ENCODE measurements around the gene ZNRF3. TPM values are rescaled to one million over a fixed set of nuclear protein-coding genes. Genes with fewer than 3 reads are reported as not detected.
"Not testable (repeated sequence)": the region's sequence is repeated elsewhere in the genome, so short reads cannot be mapped to it uniquely, and the experiment has no call there.

ZNRF3 gene
- total RNA-seq, 1 donor from 2014 or later = 7.4 TPM

DNA sequence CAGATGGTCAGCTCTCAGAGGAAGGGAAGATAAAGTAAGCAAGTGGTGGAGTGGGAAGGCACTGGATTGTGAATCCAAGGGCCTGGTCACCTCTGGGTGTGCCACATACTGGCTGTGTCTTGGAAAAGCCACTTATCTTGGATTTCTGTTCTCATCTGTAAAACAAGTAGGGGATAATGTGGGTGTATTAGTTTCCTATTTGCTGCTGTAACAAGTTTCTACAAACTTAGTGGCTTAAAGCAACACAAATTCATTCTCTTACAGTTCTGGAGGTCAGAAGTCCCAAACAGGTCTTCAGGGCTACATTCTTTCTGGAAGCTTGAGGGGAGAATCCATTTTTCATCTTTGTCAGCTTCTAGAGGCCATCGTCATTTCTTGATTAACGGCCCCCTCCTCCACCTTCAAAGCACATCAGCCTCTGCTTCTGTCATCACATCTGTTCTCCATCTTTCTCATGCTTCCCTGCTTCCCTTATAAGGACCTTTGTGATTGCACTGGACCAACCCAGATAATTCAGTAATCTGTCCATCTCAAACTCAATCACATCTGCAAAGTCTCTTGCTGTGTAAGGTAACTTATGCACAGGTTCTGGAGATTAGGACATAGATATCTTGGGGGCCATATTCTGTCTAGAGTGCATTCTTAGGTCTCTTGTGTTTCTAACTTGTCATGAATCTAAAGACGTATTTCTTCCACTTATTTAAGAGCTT is 102.4 kb downstream of the ZNRF3 start:
- no peak for DNase-seq

GRCh38 chr22:28986366-28986765 is 103.0 kb downstream of the ZNRF3 start:
- no peak for DNase-seq

- DNase-seq = no peak
Observed at GRCh38 chr22:28988457-28988856, 105.1 kb downstream of the ZNRF3 start.

DNA sequence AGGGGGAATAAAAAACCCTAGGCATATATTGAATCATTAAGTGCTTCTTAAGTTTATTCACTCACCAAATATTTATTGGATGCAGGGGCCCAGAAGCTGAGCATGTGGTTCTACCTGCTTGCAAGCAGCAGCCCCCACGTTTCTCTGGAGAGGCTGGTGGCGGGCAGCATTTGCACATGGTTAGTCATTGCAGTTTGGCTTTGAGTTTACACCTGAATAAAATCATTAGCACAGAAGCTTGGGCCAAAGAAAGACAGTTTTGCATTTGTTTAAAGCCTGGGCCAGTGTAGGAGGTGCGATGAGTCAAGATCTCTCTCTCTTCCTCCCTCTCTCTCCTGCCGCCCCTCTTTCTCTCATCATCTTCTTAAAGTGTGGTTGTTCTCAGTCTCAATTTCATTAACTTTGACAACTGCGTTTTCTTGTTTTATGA is 105.7 kb downstream of the ZNRF3 start:
- no peak for DNase-seq

- no peak for DNase-seq
Observed at GRCh38 chr22:28989484-28989883, 106.1 kb downstream of the ZNRF3 start.

GRCh38 chr22:28989912-28990311 is 106.5 kb downstream of the ZNRF3 start:
- DNase-seq = no peak

- no peak for DNase-seq
Observed at GRCh38 chr22:28992565-28993356, 109.4 kb downstream of the ZNRF3 start.

DNA sequence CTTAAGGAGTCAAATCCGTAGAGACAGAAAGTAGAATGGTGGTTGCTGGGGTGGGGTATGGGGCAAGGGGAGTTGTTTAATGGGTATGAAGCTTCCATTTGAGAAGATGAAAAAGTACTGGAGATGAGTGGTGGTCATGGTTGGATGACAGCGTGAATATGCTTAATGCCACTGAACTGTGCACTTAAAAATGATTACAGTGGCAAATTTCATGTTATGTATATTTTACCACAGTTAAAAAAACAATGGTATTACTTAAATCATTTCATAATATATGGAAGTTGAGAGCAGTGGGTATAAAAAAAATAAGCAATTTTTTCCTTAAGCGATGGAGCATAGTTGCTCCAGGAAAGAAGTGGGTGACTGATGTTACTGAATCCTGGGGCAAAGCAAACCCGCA is 111.2 kb downstream of the ZNRF3 start:
- no peak for DNase-seq

DNA sequence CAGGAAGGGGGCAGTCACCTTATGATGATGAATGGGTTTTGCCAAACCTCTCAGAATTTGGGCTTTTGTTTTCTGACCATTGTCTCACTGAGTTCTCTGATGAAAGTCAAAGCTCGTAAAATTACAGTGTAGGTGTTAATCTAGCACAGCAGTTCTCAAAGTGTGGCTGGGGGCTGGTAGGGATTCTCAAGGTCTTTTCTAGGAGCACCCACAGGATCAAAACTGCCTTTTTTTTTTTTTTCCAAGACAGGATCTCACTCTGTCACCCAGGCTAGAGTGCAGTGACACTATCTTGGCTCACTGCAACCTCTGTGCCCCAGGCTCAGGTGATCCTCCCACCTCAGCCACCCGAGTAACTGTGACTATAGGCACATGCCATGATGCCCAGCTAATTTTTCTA is 112.2 kb downstream of the ZNRF3 start:
- DNase-seq = no peak

GRCh38 chr22:28997342-28997741 is 114.0 kb downstream of the ZNRF3 start:
- no peak for DNase-seq

DNA sequence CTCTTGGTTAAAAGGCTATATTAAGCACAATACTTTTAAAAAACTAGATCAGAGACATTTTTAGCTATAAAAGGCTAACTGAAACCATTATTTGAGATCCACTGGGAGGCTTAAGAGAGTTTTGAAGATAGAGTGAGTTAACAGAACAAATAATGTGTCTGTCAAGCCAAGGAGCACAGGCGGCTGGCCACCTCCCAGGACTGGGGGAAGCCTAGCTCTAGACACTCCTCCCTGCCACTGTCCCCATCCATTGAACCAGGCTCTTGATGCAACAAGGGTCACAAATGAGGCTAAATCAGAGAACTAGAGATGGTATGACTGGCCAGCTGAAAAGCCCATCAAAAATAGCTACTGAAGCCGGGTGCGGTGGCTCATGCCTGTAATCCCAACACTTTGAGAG is 115.3 kb downstream of the ZNRF3 start:
- no peak for DNase-seq

DNA sequence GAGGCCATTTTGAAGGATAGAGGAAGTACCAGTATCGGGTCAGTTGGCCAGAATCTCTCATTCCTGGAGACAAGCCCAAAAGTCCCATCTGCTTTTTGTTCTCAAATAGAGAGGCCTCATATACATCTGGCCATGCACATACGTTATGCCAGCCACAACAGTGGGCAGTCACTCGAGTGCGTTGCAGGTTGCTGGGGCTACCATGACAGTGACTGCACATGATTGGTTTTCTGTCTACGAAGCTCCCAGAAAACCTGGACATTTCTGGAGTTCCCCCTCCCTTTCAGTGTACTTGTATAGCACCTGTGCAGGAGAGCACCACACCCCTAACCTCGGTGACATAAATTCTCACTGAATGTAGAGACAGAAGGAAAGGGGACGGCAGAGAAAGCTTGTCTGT is 116.1 kb downstream of the ZNRF3 start:
- DNase-seq = no peak

DNA sequence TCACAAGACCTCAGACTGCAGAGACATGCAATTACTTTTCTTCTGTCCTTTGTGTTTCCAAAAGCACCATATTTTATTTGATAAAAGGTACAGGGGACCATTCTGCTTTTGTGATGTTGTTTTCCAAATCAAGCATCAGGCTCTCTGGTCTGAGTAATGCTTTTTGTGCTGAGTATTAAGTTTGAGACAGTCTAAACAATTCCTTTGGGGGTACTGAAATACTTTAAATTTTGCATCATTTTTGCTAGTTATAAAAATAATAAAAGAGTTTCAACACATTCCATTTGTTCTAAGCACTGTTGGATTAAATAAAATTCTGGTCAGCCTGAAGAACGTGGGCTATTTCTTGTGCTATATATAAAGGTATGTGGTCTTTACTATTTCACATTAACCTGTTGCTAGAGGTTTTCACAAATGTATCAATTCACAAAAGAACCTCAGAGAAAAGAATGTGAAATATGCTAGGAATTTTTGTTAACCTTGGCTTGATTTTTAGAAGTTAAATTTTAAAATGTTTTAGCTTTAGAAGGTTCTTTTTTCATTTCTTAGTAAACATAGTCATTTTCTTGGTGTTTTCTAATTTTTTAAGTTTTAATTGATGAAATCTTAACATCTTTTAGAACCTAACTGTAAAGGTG is 116.7 kb downstream of the ZNRF3 start:
- no peak for DNase-seq

GRCh38 chr22:29000641-29001040 is 117.3 kb downstream of the ZNRF3 start:
- no peak for DNase-seq

DNA sequence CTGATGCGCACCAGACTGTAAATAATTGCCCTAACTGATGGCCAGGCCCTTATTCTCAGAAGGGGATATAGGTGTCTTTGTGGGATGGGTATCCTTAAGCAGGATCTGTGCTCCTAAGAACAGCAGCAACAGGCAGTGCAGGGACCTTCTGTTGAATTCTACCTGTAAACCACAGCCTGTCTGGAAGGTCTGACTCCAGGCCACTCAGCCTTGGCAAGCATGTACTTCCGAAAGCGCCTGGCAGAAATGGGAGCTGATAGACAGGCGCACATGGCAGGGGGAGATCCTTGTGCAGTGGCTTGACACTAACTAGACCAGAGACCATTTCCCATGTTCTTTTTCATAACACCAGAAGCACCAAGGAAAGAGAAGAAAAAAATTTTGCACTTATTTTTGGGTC is 119.2 kb downstream of the ZNRF3 start:
- DNase-seq = no peak

DNA sequence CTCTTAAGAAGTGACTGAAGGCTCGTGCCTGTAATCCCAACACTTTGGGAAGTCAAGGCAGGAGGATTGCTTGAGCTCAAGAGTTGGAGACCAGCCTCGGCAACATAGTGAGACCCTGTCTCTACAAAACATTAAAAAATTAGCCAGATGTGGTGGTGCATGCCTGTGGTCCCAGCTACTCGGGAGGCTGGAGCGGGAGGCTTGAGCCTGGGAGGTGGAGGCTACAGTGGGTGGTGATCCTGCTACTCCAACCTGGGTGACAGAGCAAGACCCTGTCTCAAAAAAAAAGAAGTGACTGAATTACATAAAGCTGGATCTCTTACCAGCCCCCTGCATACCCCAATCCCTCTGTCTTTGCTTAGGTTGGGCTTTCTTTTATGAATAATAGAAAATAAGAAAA is 120.2 kb downstream of the ZNRF3 start:
- DNase-seq = no peak

- no peak for DNase-seq
Observed at GRCh38 chr22:29003975-29004646, 120.7 kb downstream of the ZNRF3 start.

DNA sequence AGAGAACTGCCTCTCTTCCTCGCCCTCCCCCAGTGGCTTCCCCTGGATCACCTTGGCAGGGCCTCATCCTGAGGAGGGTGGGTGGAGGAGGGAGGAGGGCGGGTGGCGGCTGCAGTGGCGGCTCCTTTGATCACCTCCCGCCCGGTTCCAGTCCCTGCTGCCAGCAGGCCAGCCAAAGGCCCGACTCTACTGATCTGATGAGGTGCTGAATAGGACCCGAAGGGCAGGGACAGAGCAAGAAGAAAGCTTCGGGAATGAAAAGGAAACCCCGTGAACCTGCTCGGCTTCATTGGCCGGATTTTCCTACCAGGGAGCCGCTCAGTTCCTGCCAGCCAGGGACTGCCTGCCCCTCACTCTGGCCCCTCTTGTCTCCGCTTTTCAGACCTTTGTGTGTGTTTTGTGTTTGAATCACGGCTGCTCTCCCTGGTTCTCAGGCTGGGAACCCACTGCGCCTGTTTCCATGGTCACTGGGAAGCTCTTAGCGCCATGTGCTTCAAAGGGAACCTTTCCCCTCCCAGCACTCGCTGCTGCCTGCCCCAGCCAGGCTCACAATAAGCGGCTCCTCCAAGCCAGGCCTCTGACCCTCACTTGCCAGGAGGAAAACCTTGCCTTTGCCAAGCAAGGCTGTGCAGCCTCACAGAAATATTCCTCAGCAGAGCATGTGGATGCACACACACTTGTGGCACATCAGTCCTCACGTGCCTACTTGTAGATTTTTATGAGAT is 121.4 kb downstream of the ZNRF3 start:
- no peak for DNase-seq

DNA sequence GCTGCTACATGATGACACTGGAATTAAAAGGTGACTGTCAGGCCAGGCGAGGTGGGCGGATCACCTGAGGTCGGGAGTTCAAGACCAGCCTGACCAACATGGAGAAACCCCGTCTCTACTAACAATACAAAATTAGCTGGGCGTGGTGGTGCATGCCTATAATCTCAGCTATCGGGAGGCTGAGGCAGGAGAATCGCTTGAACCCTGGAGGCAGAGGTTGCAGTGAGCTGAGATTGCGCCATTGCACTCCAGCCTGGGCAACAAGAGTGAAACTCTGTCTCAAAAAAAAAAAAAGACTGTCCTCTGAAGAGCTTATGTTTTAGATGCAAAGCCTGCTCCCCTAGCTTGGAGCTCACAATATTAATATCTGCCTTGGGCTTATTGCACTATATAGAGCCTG is 122.4 kb downstream of the ZNRF3 start:
- DNase-seq = not testable (repeated sequence)

DNA sequence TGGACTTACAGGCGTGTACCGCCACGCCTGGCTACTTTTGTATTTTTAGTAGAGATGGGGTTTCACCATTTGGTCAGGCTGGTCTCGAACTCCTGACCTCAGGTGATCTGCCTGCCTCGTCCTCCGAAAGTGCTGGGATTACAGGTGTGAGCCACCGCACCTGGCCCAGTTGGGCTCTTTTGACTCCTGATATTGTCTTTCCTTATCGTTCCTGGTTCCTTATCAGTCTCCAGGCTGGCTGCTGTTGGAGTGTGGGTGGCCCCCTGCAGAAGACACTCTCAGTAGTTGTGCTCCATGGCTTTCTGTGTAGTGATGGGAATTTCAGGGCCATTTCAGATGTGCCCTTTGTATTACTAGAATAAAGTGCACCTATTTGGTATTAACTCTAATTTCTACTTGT is 123.0 kb downstream of the ZNRF3 start:
- no peak for DNase-seq

- no peak for DNase-seq
Observed at GRCh38 chr22:29009148-29009547, 125.8 kb downstream of the ZNRF3 start.
